ENCODE results near the gene SPEF2.

SPEF2 gene

DNA sequence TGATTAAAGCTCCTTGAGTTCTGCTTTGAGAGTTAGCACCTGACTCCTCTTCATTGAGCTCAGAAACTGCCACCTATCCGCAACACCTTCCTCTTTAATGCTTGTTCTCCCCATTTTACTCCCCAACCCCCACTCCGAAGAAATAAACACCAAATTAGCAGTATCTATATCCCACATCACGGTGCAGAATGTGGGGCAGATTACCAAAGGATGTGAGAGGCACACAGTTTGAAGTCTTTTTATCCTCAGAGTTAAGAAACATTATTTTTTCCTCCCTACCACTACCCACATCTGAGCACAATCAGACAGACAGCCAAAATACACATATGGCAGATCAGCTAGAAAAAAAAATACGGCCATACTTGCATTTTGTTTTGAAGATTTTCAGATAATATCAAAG, 212.9 kb downstream of the SPEF2 start:
- H3K9me3 ChIP-seq (ENCODE audit: control insufficient read depth, insufficient read depth, low read depth, low read length) = no peaks in the 10 kb centered on the region
- POLR2A ChIA-PET = no interaction called here

DNA sequence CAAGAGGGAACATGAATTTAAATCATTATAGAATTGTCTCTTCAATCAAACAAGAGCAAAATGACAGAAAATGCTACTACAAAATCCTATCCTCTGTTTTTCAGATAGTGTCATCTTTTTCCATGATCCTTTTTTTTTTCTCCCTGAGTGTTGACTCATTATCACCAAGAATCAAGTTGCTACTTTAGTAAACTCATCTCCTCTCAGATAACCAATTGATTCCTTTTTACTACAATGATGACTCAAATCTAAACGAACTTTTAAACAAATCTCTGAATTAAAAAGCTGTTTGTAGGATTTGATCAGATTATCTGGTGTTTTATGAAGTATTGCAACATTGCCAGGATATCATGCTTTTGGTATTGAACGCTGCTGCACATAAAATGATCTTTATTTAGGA, 215.1 kb downstream of the SPEF2 start:
- TF ChIP-seq ZNF664 (tag by site-specific recombination; IDR thresholded peaks at IDR 0.05) (no peak), ZNF785 (tag by site-specific recombination; IDR thresholded peaks at IDR 0.05) (no peak), PRDM4 (tag by site-specific recombination; IDR thresholded peaks at IDR 0.05) (no peak), ZNF837 (tag by site-specific recombination; IDR thresholded peaks at IDR 0.05) (no peak), ZNF624 (tag by site-specific recombination; IDR thresholded peaks at IDR 0.05) (no peak), ZIC2 (tag by site-specific recombination; IDR thresholded peaks at IDR 0.05) (no peak), KLF9 (tag by site-specific recombination; IDR thresholded peaks at IDR 0.05; ENCODE audit: low read depth) (no peak)
- Histone ChIP-seq H3K27ac (ENCODE audit: extremely low read depth, low read depth, low read length) (no peak overlapping the region), H3K9me3 (ENCODE audit: control insufficient read depth, insufficient read depth, low read depth, low read length) (no peaks in the 10 kb centered on the region), H3K36me3 (ENCODE audit: control insufficient read depth in 2 of 2, insufficient read depth in 1 of 2, low read length in 2 of 2) (no peaks in the 10 kb centered on the region), H3K4me1 (ENCODE audit: control insufficient read depth, insufficient read depth, low read length) (no peaks in the 10 kb centered on the region), H3K4me3 (ENCODE audit: low read depth, low read length) (no peak overlapping the region)
- ChIA-PET POLR2A (no interaction called here), CTCF (interaction anchor here (0.6 kb wide), 1 partner anchor 97 kb away, joined by 3 read pairs; no protein-coding TSS in a partner anchor)

More for the DNA sequence above, 212.9 kb downstream of the SPEF2 start:
- H3K36me3 ChIP-seq (ENCODE audit: control insufficient read depth in 2 of 2, insufficient read depth in 1 of 2, low read length in 2 of 2) = no peaks in the 10 kb centered on the region
- no peak overlapping the region for H3K27ac ChIP-seq (ENCODE audit: extremely low read depth, low read depth, low read length)
- CTCF ChIA-PET = interaction anchor here (1.4 kb wide), 1 partner anchor 95 kb away, joined by 5 read pairs; no protein-coding TSS in a partner anchor
- TF ChIP-seq ZIC2 (tag by site-specific recombination; IDR thresholded peaks at IDR 0.05) (no peak), ZBTB1 (tag by site-specific recombination; IDR thresholded peaks at IDR 0.05) (no peak), ZNF138 (tag by site-specific recombination; IDR thresholded peaks at IDR 0.05; ENCODE audit: borderline replicate concordance) (no peak), HIC1 (tag by site-specific recombination; IDR thresholded peaks at IDR 0.05) (no peak), ZNF521 (tag by site-specific recombination; IDR thresholded peaks at IDR 0.05) (no peak), ZNF530 (tag by site-specific recombination; IDR thresholded peaks at IDR 0.05; ENCODE audit: low read depth) (no peak), ZNF544 (tag by site-specific recombination; IDR thresholded peaks at IDR 0.05) (no peak), ZFP37 (tag by site-specific recombination; IDR thresholded peaks at IDR 0.05) (no peak), EGR2 (tag by site-specific recombination; IDR thresholded peaks at IDR 0.05; ENCODE audit: low read depth) (no peak), ZNF211 (tag by site-specific recombination; IDR thresholded peaks at IDR 0.05; ENCODE audit: low read depth) (no peak), PBX3 (CRISPR knock-in tag; IDR thresholded peaks at IDR 0.05) (no peak), ZNF19 (tag by site-specific recombination; IDR thresholded peaks at IDR 0.05; ENCODE audit: low read depth) (no peak), HOXD13 (CRISPR knock-in tag; IDR thresholded peaks at IDR 0.05; ENCODE audit: borderline replicate concordance) (no peak)
- TF ChIP-seq, protein P1, sequence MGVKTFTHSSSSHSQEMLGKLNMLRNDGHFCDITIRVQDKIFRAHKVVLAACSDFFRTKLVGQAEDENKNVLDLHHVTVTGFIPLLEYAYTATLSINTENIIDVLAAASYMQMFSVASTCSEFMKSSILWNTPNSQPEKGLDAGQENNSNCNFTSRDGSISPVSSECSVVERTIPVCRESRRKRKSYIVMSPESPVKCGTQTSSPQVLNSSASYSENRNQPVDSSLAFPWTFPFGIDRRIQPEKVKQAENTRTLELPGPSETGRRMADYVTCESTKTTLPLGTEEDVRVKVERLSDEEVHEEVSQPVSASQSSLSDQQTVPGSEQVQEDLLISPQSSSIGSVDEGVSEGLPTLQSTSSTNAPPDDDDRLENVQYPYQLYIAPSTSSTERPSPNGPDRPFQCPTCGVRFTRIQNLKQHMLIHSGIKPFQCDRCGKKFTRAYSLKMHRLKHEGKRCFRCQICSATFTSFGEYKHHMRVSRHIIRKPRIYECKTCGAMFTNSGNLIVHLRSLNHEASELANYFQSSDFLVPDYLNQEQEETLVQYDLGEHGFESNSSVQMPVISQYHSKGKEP (tag by site-specific recombination; IDR thresholded peaks at IDR 0.05) = no peak
- no peaks in the 10 kb centered on the region for H3K4me1 ChIP-seq (ENCODE audit: control insufficient read depth, insufficient read depth, low read length)
- no peak overlapping the region for H3K4me3 ChIP-seq (ENCODE audit: low read depth, low read length)

Data from HEK293 (cell line).